ENCODE measurements around the gene SERINC1. TPM values are rescaled to one million over a fixed set of nuclear protein-coding genes. Genes with fewer than 3 reads are reported as not detected.
"Not testable (repeated sequence)": the region's sequence is repeated elsewhere in the genome, so short reads cannot be mapped to it uniquely, and the experiment has no call there.

Gene SERINC1
- 47.9 and 51.3 TPM in 2 replicates for total RNA-seq
- long read RNA-seq, transcript SERINC1-201 (10 exons, 3,137 nt), result major isoform, 61 of 76 reads
- long read RNA-seq, partial matches to known transcripts, result 11 of 76 reads
- long read RNA-seq, other reads (novel, unspliced or antisense), result 4 of 76 reads

GRCh38 chr6:122471107-122472021, at the start of gene SERINC1:
Gene SERINC1 (minus strand): TSS chr6:122471807. CDS start chr6:122471737, 70 bp downstream.
- Mint-ChIP-seq H3K4me1 (peaks cover 29% of the 10 kb centered on the region), H3K9me3 (no peaks in the 10 kb centered on the region), H3K36me3 (ENCODE audit: low read depth) (no peaks in the 10 kb centered on the region), H3K27me3 (ENCODE audit: low read depth) (no peaks in the 10 kb centered on the region), H3K4me3 (peak within 1 kb of the TSS; percentile 97), H3K27ac (ENCODE audit: unreplicated experiment) (peak within 1 kb of the TSS; percentile 97)
- TF ChIP-seq CTCF (conservative IDR thresholded peaks at IDR 0.05), result no peak
- DNase-seq (ENCODE audit: low read depth, low spot score), result peak; percentile 74

GRCh38 chr6:122511193-122511924, 39.8 kb upstream of the SERINC1 start:
- no peak for DNase-seq (ENCODE audit: low read depth, low spot score)
- no peaks in the 10 kb centered on the region for H3K27me3 Mint-ChIP-seq (ENCODE audit: low read depth)
- H3K27ac Mint-ChIP-seq (ENCODE audit: unreplicated experiment), result peak overlapping the region; percentile 71
- peaks cover 55% of the 10 kb centered on the region for H3K36me3 Mint-ChIP-seq (ENCODE audit: low read depth)
- no peak for TF ChIP-seq CTCF (conservative IDR thresholded peaks at IDR 0.05)
- no peak overlapping the region for H3K4me3 Mint-ChIP-seq
- peaks cover 11% of the 10 kb centered on the region for H3K9me3 Mint-ChIP-seq
- no peaks in the 10 kb centered on the region for H3K4me1 Mint-ChIP-seq

GRCh38 chr6:122505170-122505569, 33.6 kb upstream of the SERINC1 start:
- not testable (repeated sequence) for H3K4me1 Mint-ChIP-seq; DNase-seq (ENCODE audit: low read depth, low spot score); H3K27ac Mint-ChIP-seq (ENCODE audit: unreplicated experiment); H3K27me3 Mint-ChIP-seq (ENCODE audit: low read depth); H3K4me3 Mint-ChIP-seq
- peaks cover 72% of the 10 kb centered on the region for H3K36me3 Mint-ChIP-seq (ENCODE audit: low read depth)
- peaks cover 35% of the 10 kb centered on the region for H3K9me3 Mint-ChIP-seq

GRCh38 chr6:122501475-122501874, 29.9 kb upstream of the SERINC1 start:
- no peaks in the 10 kb centered on the region for H3K4me1 Mint-ChIP-seq
- no peak for TF ChIP-seq CTCF (conservative IDR thresholded peaks at IDR 0.05)
- DNase-seq (ENCODE audit: low read depth, low spot score), result no peak
- H3K4me3 Mint-ChIP-seq, result no peak overlapping the region
- H3K9me3 Mint-ChIP-seq, result peaks cover 42% of the 10 kb centered on the region
- no peak overlapping the region for H3K27ac Mint-ChIP-seq (ENCODE audit: unreplicated experiment)
- peaks cover 81% of the 10 kb centered on the region for H3K36me3 Mint-ChIP-seq (ENCODE audit: low read depth)
- H3K27me3 Mint-ChIP-seq (ENCODE audit: low read depth), result no peaks in the 10 kb centered on the region

GRCh38 chr6:122495612-122496011, 24.0 kb upstream of the SERINC1 start:
- Mint-ChIP-seq H3K27me3 (ENCODE audit: low read depth) (no peaks in the 10 kb centered on the region), H3K4me1 (no peaks in the 10 kb centered on the region), H3K27ac (ENCODE audit: unreplicated experiment) (no peak overlapping the region), H3K9me3 (peaks cover 23% of the 10 kb centered on the region), H3K4me3 (no peak overlapping the region), H3K36me3 (ENCODE audit: low read depth) (peaks cover 84% of the 10 kb centered on the region)
- no peak for DNase-seq (ENCODE audit: low read depth, low spot score)
- no peak for TF ChIP-seq CTCF (conservative IDR thresholded peaks at IDR 0.05)

All from neural crest cell (in vitro differentiated cells).